ENCODE data around the gene ASS1. TPM values are rescaled to one million over a fixed set of nuclear protein-coding genes. Genes with fewer than 3 reads are reported as not detected.

ASS1 gene
- polyA plus RNA-seq, 2 of the 4 experiments (the other 2 are of a cell fraction), result 11.3 to 32.5 TPM

- DNase-seq (ENCODE audit: low read depth in 1 of 2, low spot score in 1 of 2) (no peak), FAIRE-seq (no peak), ATAC-seq (no peak)
- ChIA-PET POLR2A (no interaction called here), CTCF (interaction anchor here (0.7 to 17.4 kb wide), 4 partner anchors 13 to 216 kb away, joined by 3 to 453 read pairs (median 25); no protein-coding TSS in a partner anchor)
- Histone ChIP-seq H3K9me3 (no peaks in the 10 kb centered on the region), H3K4me3 (no peak overlapping the region), H3K4me1 (no peaks in the 10 kb centered on the region), H3K27ac (no peak overlapping the region), H3K4me2 (no peak overlapping the region)
- TF ChIP-seq MAZ (IDR thresholded peaks at IDR 0.05; ENCODE audit: borderline replicate concordance, low read depth, low read length), result no peak
- TF ChIP-seq, protein P1, sequence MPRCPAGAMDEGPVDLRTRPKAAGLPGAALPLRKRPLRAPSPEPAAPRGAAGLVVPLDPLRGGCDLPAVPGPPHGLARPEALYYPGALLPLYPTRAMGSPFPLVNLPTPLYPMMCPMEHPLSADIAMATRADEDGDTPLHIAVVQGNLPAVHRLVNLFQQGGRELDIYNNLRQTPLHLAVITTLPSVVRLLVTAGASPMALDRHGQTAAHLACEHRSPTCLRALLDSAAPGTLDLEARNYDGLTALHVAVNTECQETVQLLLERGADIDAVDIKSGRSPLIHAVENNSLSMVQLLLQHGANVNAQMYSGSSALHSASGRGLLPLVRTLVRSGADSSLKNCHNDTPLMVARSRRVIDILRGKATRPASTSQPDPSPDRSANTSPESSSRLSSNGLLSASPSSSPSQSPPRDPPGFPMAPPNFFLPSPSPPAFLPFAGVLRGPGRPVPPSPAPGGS (IDR thresholded peaks at IDR 0.05), result no peak
- no peak for TF ChIP-seq RARB (CRISPR knock-in tag; IDR thresholded peaks at IDR 0.05)
- TF ChIP-seq, protein P2, sequence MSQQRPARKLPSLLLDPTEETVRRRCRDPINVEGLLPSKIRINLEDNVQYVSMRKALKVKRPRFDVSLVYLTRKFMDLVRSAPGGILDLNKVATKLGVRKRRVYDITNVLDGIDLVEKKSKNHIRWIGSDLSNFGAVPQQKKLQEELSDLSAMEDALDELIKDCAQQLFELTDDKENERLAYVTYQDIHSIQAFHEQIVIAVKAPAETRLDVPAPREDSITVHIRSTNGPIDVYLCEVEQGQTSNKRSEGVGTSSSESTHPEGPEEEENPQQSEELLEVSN (IDR thresholded peaks at IDR 0.05; ENCODE audit: borderline replicate concordance, low read depth), result no peak
- no peak for TF ChIP-seq SMC3 (IDR thresholded peaks at IDR 0.05)
- TF ChIP-seq POLR2A (IDR thresholded peaks at IDR 0.05; ENCODE audit: low read length), result no peak
- 88% methylated on average over 13 of the region's 13 CpGs for WGBS (ENCODE audit: missing lambda C conversion rate)
Measured at GRCh38 chr9:130467316-130467715, 22.6 kb downstream of the ASS1 start.

DNA sequence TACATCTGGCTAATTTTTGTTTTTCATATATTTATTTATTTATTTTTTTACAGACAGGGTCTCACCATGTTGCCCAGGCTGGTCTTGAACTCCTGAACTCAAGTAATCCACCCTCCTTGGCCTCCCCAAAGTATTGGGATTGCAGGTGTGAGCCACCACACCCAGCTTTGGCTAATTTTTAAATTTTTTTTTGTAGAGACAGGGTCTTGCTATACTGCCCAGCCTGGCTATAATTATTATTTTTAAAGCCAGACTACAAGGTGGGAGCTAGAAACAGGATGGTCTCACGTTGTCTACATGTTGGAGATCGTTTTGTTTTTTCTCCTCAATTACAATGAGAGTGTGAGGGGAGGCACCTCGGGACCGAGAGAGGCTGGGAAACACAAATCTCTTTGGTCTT lies 23.8 kb downstream of the ASS1 start:
- ChIA-PET CTCF (interaction anchor here (17.4 kb wide), 1 partner anchor 215 kb away, joined by 453 read pairs; no protein-coding TSS in a partner anchor), POLR2A (no interaction called here)
- DNase-seq (ENCODE audit: low read depth in 1 of 2, low spot score in 1 of 2), result no peak
- 31% methylated on average over 4 of the region's 4 CpGs for WGBS (ENCODE audit: missing lambda C conversion rate)
- H3K9me3 ChIP-seq, result no peaks in the 10 kb centered on the region
- no peak overlapping the region for H3K4me3 ChIP-seq
- no peak overlapping the region for H3K4me2 ChIP-seq
- H3K27ac ChIP-seq, result no peak overlapping the region
- no peak for FAIRE-seq
- H3K4me1 ChIP-seq, result no peaks in the 10 kb centered on the region
- ATAC-seq, result no peak
- TF ChIP-seq MAFK (IDR thresholded peaks at IDR 0.05; ENCODE audit: partially characterized antibody), result no peak
- TF ChIP-seq, protein P3, sequence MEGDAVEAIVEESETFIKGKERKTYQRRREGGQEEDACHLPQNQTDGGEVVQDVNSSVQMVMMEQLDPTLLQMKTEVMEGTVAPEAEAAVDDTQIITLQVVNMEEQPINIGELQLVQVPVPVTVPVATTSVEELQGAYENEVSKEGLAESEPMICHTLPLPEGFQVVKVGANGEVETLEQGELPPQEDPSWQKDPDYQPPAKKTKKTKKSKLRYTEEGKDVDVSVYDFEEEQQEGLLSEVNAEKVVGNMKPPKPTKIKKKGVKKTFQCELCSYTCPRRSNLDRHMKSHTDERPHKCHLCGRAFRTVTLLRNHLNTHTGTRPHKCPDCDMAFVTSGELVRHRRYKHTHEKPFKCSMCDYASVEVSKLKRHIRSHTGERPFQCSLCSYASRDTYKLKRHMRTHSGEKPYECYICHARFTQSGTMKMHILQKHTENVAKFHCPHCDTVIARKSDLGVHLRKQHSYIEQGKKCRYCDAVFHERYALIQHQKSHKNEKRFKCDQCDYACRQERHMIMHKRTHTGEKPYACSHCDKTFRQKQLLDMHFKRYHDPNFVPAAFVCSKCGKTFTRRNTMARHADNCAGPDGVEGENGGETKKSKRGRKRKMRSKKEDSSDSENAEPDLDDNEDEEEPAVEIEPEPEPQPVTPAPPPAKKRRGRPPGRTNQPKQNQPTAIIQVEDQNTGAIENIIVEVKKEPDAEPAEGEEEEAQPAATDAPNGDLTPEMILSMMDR (IDR thresholded peaks at IDR 0.05), result no peak
- no peak for TF ChIP-seq KDM5A (IDR thresholded peaks at IDR 0.05)
- no peak for TF ChIP-seq HES2 (IDR thresholded peaks at IDR 0.05)
- no peak for TF ChIP-seq MAX (IDR thresholded peaks at IDR 0.05)

DNA sequence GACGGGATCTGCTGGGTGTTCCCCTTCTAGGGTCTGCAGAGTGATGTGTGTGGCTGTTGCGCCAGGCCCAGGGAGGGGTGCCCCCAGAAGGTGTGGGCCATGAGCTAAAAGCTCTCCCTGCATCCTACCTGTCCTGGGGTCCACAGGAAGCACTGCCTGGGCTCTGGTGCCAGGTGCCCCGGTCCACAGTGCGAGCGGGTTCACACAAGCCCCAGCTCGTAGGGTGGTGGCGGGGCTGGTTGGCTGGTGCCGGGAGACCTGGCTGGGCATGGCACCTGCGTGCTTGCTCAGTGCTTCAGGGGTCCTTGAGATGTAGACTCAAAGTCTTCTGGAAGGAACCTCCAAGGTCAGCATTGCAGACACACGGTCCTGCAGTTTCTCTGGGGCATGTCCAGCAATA lies 25.5 kb downstream of the ASS1 start:
- Histone ChIP-seq H3K4me1 (no peaks in the 10 kb centered on the region), H3K9me3 (no peaks in the 10 kb centered on the region), H3K4me3 (no peak overlapping the region), H3K4me2 (no peak overlapping the region), H3K27ac (no peak overlapping the region)
- no peak for DNase-seq (ENCODE audit: low read depth in 1 of 2, low spot score in 1 of 2)
- POLR2A ChIA-PET, result no interaction called here
- ATAC-seq, result no peak
- CTCF ChIA-PET, result interaction anchor here (6.7 to 17.4 kb wide), 2 partner anchors 9 to 213 kb away, joined by 56 to 453 read pairs; no protein-coding TSS in a partner anchor
- FAIRE-seq, result no peak
- no peak for TF ChIP-seq HES2 (IDR thresholded peaks at IDR 0.05)
- no peak for TF ChIP-seq CHD4 (IDR thresholded peaks at IDR 0.05; ENCODE audit: borderline replicate concordance)
- TF ChIP-seq RARB (CRISPR knock-in tag; IDR thresholded peaks at IDR 0.05), result no peak
- no peak for TF ChIP-seq HDAC2 (IDR thresholded peaks at IDR 0.05)
- no peak for TF ChIP-seq ZFP36 (IDR thresholded peaks at IDR 0.05; ENCODE audit: borderline replicate concordance, partially characterized antibody)
- TF ChIP-seq TP53 (CRISPR knock-in tag; IDR thresholded peaks at IDR 0.05), result no peak
- TF ChIP-seq MAFK (IDR thresholded peaks at IDR 0.05; ENCODE audit: partially characterized antibody), result no peak
- TF ChIP-seq MAX (IDR thresholded peaks at IDR 0.05), result no peak
- no peak for TF ChIP-seq RFX5 (IDR thresholded peaks at IDR 0.05)
- no peak for TF ChIP-seq BHLHE40 (IDR thresholded peaks at IDR 0.05; ENCODE audit: low read depth, low read length)
- no peak for TF ChIP-seq POLR2A (IDR thresholded peaks at IDR 0.05; ENCODE audit: low read length)
- TF ChIP-seq ZNF302 (CRISPR knock-in tag; IDR thresholded peaks at IDR 0.05), result no peak
- WGBS (ENCODE audit: missing lambda C conversion rate), result 75% methylated on average over 9 of the region's 10 CpGs

Data from A549 (cell line).